WTC11 (cell line): Measurements from ENCODE around the gene MBD3L5.

Experiments
- CBFB ChIP-seq: sonication (generic); formaldehyde crosslinking; IDR thresholded peaks from 2 replicates; pipeline ENCODE4 v1.8.1; 2022; ENCODE audit warnings: mild to moderate bottlenecking, low read depth, missing genetic modification reagents
- CREB1 ChIP-seq: sonication (generic); formaldehyde crosslinking; IDR thresholded peaks from 2 replicates; pipeline ENCODE4 v1.8.0; 2023; ENCODE audit warnings: mild to moderate bottlenecking, missing genetic modification reagents
- JAZF1 ChIP-seq: fragments of 250-450 bp; sonication (Bioruptor Pico); IDR thresholded peaks from 2 replicates; pipeline ENCODE4 v1.9.0; 2021; ENCODE audit warnings: moderate library complexity, mild to moderate bottlenecking, inconsistent platforms
- MXD4 ChIP-seq: fragments of 250-450 bp; sonication (Bioruptor Pico); IDR thresholded peaks from 2 replicates; pipeline ENCODE4 v1.8.0; 2021; ENCODE audit warnings: mild to moderate bottlenecking, moderate library complexity, borderline replicate concordance
- SMAD3 ChIP-seq: sonication (generic); formaldehyde crosslinking; IDR thresholded peaks from 2 replicates; pipeline ENCODE4 v1.8.0; 2022; ENCODE audit warnings: missing genetic modification reagents, mild to moderate bottlenecking, borderline replicate concordance
- TCF7 ChIP-seq: sonication (generic); formaldehyde crosslinking; IDR thresholded peaks from 2 replicates; pipeline ENCODE4 v1.8.0; 2022; ENCODE audit warnings: mild to moderate bottlenecking, low read depth, missing genetic modification reagents, moderate library complexity
- TF ChIP-seq, protein P1 (sequence below): sonication (generic); formaldehyde crosslinking; IDR thresholded peaks from 2 replicates; pipeline ENCODE4 v1.8.1; 2022; ENCODE audit warnings: mild to moderate bottlenecking, moderate library complexity, missing genetic modification reagents
- TF ChIP-seq, protein P2 (sequence below): fragments of 200-600 bp; IDR thresholded peaks from 2 replicates; pipeline ENCODE4 v1.8.0; 2022; ENCODE audit warnings: antibody characterized with exemption
- TF ChIP-seq, protein P3 (sequence below): sonication (generic); formaldehyde crosslinking; IDR thresholded peaks from 2 replicates; pipeline ENCODE4 v1.8.1; 2023; ENCODE audit warnings: mild to moderate bottlenecking, missing genetic modification reagents, moderate library complexity
- TF ChIP-seq, protein P4 (sequence below): sonication (generic); formaldehyde crosslinking; IDR thresholded peaks from 2 replicates; pipeline ENCODE4 v1.8.0; 2022; ENCODE audit warnings: mild to moderate bottlenecking, missing genetic modification reagents
- TF ChIP-seq, protein P5 (sequence below): sonication (generic); formaldehyde crosslinking; conservative IDR thresholded peaks from 2 replicates; pipeline ENCODE4 v1.8.1; 2023; ENCODE audit warnings: mild to moderate bottlenecking, low read depth, missing genetic modification reagents, moderate library complexity
- TF ChIP-seq, protein P6 (sequence below): sonication (generic); formaldehyde crosslinking; IDR thresholded peaks from 2 replicates; pipeline ENCODE4 v1.8.1; 2022; ENCODE audit warnings: low read depth, missing genetic modification reagents, borderline replicate concordance
- TF ChIP-seq, protein P7 (sequence below): fragments of 250-450 bp; sonication (Bioruptor Pico); IDR thresholded peaks from 2 replicates; pipeline ENCODE4 v2.1.2; 2022; ENCODE audit warnings: mild to moderate bottlenecking, moderate library complexity
- TF ChIP-seq, protein P8 (sequence below): sonication (generic); formaldehyde crosslinking; IDR thresholded peaks from 2 replicates; pipeline ENCODE4 v1.8.1; 2023; ENCODE audit warnings: mild to moderate bottlenecking, missing genetic modification reagents

DNA sequence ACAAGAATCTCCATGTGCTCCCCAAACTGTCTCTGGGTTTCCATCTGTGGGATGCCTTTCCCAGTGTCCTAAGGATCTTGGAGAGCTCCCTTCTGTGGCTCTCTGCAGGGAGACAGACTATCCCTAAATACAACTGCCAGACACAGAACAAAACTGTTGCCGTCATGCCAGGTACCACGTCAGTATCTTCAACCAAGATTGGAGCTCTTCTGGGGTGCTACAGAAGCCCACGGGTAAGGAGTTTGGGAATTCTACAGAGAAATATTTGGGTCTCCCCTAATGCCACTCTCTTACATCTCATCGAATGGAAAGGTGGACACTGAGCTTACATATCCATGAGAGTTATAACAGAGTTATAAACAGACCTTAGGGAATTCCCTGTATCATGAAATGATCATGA is 33.0 kb downstream of the MBD3L5 start:
- TF ChIP-seq, protein P1, sequence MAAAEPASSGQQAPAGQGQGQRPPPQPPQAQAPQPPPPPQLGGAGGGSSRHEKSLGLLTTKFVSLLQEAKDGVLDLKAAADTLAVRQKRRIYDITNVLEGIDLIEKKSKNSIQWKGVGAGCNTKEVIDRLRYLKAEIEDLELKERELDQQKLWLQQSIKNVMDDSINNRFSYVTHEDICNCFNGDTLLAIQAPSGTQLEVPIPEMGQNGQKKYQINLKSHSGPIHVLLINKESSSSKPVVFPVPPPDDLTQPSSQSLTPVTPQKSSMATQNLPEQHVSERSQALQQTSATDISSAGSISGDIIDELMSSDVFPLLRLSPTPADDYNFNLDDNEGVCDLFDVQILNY (CRISPR knock-in tag), result no peak
- TF ChIP-seq, protein P2, sequence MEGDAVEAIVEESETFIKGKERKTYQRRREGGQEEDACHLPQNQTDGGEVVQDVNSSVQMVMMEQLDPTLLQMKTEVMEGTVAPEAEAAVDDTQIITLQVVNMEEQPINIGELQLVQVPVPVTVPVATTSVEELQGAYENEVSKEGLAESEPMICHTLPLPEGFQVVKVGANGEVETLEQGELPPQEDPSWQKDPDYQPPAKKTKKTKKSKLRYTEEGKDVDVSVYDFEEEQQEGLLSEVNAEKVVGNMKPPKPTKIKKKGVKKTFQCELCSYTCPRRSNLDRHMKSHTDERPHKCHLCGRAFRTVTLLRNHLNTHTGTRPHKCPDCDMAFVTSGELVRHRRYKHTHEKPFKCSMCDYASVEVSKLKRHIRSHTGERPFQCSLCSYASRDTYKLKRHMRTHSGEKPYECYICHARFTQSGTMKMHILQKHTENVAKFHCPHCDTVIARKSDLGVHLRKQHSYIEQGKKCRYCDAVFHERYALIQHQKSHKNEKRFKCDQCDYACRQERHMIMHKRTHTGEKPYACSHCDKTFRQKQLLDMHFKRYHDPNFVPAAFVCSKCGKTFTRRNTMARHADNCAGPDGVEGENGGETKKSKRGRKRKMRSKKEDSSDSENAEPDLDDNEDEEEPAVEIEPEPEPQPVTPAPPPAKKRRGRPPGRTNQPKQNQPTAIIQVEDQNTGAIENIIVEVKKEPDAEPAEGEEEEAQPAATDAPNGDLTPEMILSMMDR, result no peak
- TF ChIP-seq SMAD3 (CRISPR knock-in tag), result no peak
- TF ChIP-seq, protein P3, sequence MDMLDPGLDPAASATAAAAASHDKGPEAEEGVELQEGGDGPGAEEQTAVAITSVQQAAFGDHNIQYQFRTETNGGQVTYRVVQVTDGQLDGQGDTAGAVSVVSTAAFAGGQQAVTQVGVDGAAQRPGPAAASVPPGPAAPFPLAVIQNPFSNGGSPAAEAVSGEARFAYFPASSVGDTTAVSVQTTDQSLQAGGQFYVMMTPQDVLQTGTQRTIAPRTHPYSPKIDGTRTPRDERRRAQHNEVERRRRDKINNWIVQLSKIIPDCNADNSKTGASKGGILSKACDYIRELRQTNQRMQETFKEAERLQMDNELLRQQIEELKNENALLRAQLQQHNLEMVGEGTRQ (CRISPR knock-in tag), result no peak
- TF ChIP-seq CBFB (CRISPR knock-in tag), result no peak
- TF ChIP-seq CREB1 (CRISPR knock-in tag), result no peak
- TF ChIP-seq, protein P4, sequence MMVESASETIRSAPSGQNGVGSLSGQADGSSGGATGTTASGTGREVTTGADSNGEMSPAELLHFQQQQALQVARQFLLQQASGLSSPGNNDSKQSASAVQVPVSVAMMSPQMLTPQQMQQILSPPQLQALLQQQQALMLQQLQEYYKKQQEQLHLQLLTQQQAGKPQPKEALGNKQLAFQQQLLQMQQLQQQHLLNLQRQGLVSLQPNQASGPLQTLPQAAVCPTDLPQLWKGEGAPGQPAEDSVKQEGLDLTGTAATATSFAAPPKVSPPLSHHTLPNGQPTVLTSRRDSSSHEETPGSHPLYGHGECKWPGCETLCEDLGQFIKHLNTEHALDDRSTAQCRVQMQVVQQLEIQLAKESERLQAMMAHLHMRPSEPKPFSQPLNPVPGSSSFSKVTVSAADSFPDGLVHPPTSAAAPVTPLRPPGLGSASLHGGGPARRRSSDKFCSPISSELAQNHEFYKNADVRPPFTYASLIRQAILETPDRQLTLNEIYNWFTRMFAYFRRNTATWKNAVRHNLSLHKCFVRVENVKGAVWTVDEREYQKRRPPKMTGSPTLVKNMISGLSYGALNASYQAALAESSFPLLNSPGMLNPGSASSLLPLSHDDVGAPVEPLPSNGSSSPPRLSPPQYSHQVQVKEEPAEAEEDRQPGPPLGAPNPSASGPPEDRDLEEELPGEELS (CRISPR knock-in tag), result no peak
- no peak for TF ChIP-seq TCF7 (CRISPR knock-in tag)
- no peak for TF ChIP-seq JAZF1 (CRISPR knock-in tag)
- TF ChIP-seq, protein P5, sequence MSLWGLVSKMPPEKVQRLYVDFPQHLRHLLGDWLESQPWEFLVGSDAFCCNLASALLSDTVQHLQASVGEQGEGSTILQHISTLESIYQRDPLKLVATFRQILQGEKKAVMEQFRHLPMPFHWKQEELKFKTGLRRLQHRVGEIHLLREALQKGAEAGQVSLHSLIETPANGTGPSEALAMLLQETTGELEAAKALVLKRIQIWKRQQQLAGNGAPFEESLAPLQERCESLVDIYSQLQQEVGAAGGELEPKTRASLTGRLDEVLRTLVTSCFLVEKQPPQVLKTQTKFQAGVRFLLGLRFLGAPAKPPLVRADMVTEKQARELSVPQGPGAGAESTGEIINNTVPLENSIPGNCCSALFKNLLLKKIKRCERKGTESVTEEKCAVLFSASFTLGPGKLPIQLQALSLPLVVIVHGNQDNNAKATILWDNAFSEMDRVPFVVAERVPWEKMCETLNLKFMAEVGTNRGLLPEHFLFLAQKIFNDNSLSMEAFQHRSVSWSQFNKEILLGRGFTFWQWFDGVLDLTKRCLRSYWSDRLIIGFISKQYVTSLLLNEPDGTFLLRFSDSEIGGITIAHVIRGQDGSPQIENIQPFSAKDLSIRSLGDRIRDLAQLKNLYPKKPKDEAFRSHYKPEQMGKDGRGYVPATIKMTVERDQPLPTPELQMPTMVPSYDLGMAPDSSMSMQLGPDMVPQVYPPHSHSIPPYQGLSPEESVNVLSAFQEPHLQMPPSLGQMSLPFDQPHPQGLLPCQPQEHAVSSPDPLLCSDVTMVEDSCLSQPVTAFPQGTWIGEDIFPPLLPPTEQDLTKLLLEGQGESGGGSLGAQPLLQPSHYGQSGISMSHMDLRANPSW (CRISPR knock-in tag), result no peak
- TF ChIP-seq MXD4 (CRISPR knock-in tag), result no peak
- TF ChIP-seq, protein P6, sequence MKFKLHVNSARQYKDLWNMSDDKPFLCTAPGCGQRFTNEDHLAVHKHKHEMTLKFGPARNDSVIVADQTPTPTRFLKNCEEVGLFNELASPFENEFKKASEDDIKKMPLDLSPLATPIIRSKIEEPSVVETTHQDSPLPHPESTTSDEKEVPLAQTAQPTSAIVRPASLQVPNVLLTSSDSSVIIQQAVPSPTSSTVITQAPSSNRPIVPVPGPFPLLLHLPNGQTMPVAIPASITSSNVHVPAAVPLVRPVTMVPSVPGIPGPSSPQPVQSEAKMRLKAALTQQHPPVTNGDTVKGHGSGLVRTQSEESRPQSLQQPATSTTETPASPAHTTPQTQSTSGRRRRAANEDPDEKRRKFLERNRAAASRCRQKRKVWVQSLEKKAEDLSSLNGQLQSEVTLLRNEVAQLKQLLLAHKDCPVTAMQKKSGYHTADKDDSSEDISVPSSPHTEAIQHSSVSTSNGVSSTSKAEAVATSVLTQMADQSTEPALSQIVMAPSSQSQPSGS (CRISPR knock-in tag), result no peak
- TF ChIP-seq, protein P7, sequence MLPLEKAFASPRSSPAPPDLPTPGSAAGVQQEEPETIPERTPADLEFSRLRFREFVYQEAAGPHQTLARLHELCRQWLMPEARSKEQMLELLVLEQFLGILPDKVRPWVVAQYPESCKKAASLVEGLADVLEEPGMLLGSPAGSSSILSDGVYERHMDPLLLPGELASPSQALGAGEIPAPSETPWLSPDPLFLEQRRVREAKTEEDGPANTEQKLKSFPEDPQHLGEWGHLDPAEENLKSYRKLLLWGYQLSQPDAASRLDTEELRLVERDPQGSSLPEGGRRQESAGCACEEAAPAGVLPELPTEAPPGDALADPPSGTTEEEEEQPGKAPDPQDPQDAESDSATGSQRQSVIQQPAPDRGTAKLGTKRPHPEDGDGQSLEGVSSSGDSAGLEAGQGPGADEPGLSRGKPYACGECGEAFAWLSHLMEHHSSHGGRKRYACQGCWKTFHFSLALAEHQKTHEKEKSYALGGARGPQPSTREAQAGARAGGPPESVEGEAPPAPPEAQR (CRISPR knock-in tag), result no peak
- TF ChIP-seq, protein P8, sequence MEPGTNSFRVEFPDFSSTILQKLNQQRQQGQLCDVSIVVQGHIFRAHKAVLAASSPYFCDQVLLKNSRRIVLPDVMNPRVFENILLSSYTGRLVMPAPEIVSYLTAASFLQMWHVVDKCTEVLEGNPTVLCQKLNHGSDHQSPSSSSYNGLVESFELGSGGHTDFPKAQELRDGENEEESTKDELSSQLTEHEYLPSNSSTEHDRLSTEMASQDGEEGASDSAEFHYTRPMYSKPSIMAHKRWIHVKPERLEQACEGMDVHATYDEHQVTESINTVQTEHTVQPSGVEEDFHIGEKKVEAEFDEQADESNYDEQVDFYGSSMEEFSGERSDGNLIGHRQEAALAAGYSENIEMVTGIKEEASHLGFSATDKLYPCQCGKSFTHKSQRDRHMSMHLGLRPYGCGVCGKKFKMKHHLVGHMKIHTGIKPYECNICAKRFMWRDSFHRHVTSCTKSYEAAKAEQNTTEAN, result no peak
